ENCODE data around the gene SNX25.

GRCh38 chr4:185232370-185232769 lies 23.0 kb downstream of the SNX25 start:
- TF ChIP-seq CTCF (conservative IDR thresholded peaks at IDR 0.05; ENCODE audit: low read depth in 2 of 2) = no peak
- TF ChIP-seq NANOG (IDR thresholded peaks at IDR 0.05; ENCODE audit: borderline replicate concordance) = no peak
- no peak for TF ChIP-seq POLR2AphosphoS5 (IDR thresholded peaks at IDR 0.05; ENCODE audit: low read depth)
- no peak for TF ChIP-seq STAT1 (IDR thresholded peaks at IDR 0.05; ENCODE audit: unreplicated experiment)
- TF ChIP-seq EZH2 (IDR thresholded peaks at IDR 0.05; ENCODE audit: low read depth, unreplicated experiment) = no peak
- no peak for TF ChIP-seq EZH2phosphoT487 (IDR thresholded peaks at IDR 0.05; ENCODE audit: unreplicated experiment)
- no peak for TF ChIP-seq JUNB (IDR thresholded peaks at IDR 0.05; ENCODE audit: unreplicated experiment)
- no peak for TF ChIP-seq REST (IDR thresholded peaks at IDR 0.05; ENCODE audit: unreplicated experiment)
- no peak for TF ChIP-seq ZNF114 (CRISPR knock-in tag; IDR thresholded peaks at IDR 0.05)
- no peak for TF ChIP-seq ETS1 (IDR thresholded peaks at IDR 0.05)
- no peak for TF ChIP-seq ZNF462 (CRISPR knock-in tag; IDR thresholded peaks at IDR 0.05)
- TF ChIP-seq CREB1 (CRISPR knock-in tag; IDR thresholded peaks at IDR 0.05; ENCODE audit: low read depth) = no peak
- no peak for TF ChIP-seq ZNF331 (CRISPR knock-in tag; IDR thresholded peaks at IDR 0.05; ENCODE audit: low read depth)

Data from GM23338 (cell line).